Keratinocyte (primary cell): ENCODE results near the gene RASL11A. TPM values are rescaled to one million over a fixed set of nuclear protein-coding genes. Genes with fewer than 3 reads are reported as not detected.

ENCODE experiments used
- DNase-seq: peaks from one replicate; pipeline ENCODE4 v3.0.0-alpha.2; 2011; ENCODE audit warnings: low read depth, missing footprints, low spot score
- FAIRE-seq: peaks from 2 replicates; lab custom pipeline; 2011; peaks lifted over from hg19 to GRCh38; lab: Jason Lieb, UNC
- H2AFZ ChIP-seq: 2 replicates; pipeline ENCODE4 v1.6.0; 2012; ENCODE audit warnings: low read length, control low read depth, inconsistent platforms; ENCODE audit not compliant: control insufficient read depth
- H3K27ac ChIP-seq: 2 replicates; pipeline ENCODE4 v1.5.1; 2011; ENCODE audit warnings: low read length; ENCODE audit not compliant: control insufficient read depth, insufficient read depth
- H3K27me3 ChIP-seq: 3 replicates; pipeline ENCODE4 v1.6.0; 2011; ENCODE audit warnings: low read length; ENCODE audit not compliant: control insufficient read depth, insufficient read depth; ENCODE audit errors: extremely low read depth
- H3K36me3 ChIP-seq, 2 experiments: 2 replicates in 1 of 2; 3 replicates in 1 of 2; pipeline ENCODE4 v1.5.1; 2011; ENCODE audit warnings: low read length in 2 of 2, mild to moderate bottlenecking in 1 of 2; ENCODE audit not compliant: control insufficient read depth in 2 of 2, insufficient read depth in 2 of 2; ENCODE audit errors: extremely low read depth in 1 of 2
- H3K4me1 ChIP-seq: 3 replicates; pipeline ENCODE4 v1.5.1; 2011; ENCODE audit warnings: low read length; ENCODE audit not compliant: control insufficient read depth, insufficient read depth; ENCODE audit errors: extremely low read depth
- H3K4me2 ChIP-seq: 3 replicates; pipeline ENCODE4 v1.6.0; 2011; ENCODE audit warnings: low read depth, low read length; ENCODE audit not compliant: control insufficient read depth, insufficient read depth; ENCODE audit errors: extremely low read depth
- H3K4me3 ChIP-seq, 3 experiments: fragments of 200-600 bp in 1 of 3; sonication (generic) in 1 of 3; 2 replicates in 2 of 3; 3 replicates in 1 of 3; pipeline ENCODE4 v1.5.1; 2011 to 2016; ENCODE audit warnings: low read length in 3 of 3, mild to moderate bottlenecking in 3 of 3, control low read depth in 2 of 3, inconsistent platforms in 1 of 3, low read depth in 1 of 3, mixed read lengths in 1 of 3, mixed run types in 1 of 3, moderate library complexity in 1 of 3; ENCODE audit not compliant: control insufficient read depth in 2 of 3, insufficient read depth in 2 of 3; ENCODE audit errors: extremely low read depth in 1 of 3
- H3K79me2 ChIP-seq: 2 replicates; pipeline ENCODE4 v1.6.0; 2012; ENCODE audit warnings: low read length; ENCODE audit not compliant: control insufficient read depth, insufficient read depth
- H3K9ac ChIP-seq: 3 replicates; pipeline ENCODE4 v1.6.0; 2011; ENCODE audit warnings: low read length; ENCODE audit not compliant: control insufficient read depth, insufficient read depth; ENCODE audit errors: extremely low read depth
- H3K9me1 ChIP-seq: 3 replicates; pipeline ENCODE4 v1.6.0; 2011; ENCODE audit warnings: low read length; ENCODE audit not compliant: control insufficient read depth, insufficient read depth; ENCODE audit errors: extremely low read depth
- H3K9me3 ChIP-seq: 2 replicates; pipeline ENCODE4 v1.5.1; 2012; ENCODE audit warnings: low read depth, low read length; ENCODE audit not compliant: control insufficient read depth
- H4K20me1 ChIP-seq: 3 replicates; pipeline ENCODE4 v1.6.0; 2011; ENCODE audit warnings: low read length; ENCODE audit not compliant: control insufficient read depth, insufficient read depth; ENCODE audit errors: extremely low read depth
- CTCF ChIP-seq, 3 experiments: IDR thresholded peaks in 1 of 3; conservative IDR thresholded peaks in 1 of 3; optimal IDR thresholded peaks in 1 of 3; 2 replicates in 2 of 3; 3 replicates in 1 of 3; pipeline versions ENCODE3 to v1.5.1; 2011; ENCODE audit warnings: low read length in 3 of 3, mild to moderate bottlenecking in 3 of 3, moderate library complexity in 2 of 3, control low read depth in 1 of 3, inconsistent platforms in 1 of 3; ENCODE audit not compliant: insufficient read depth in 2 of 3; ENCODE audit errors: extremely low read depth in 1 of 3
- EZH2 ChIP-seq: IDR thresholded peaks from one replicate; pipeline ENCODE4 v1.6.1; 2012; ENCODE audit warnings: inconsistent platforms, mild to moderate bottlenecking, low read length, moderate library complexity
- dilution Hi-C: fragments of 300-500 bp; cut with MboI; formaldehyde crosslinking; loops from one replicate; pipeline ENCODE4 v1.7.0; 2020; ENCODE audit warnings: low sequenced_read_pairs; ENCODE audit not compliant: extremely low pct_ligation_motif_present
- polyA plus RNA-seq, 5 experiments: library from polyadenylated mRNA; depleted of rRNA in 3 of 5; stranded (reverse) in 3 of 5; stranded (forward) in 1 of 5; unstranded in 1 of 5; fragments of >200 nt; gene quantifications; 1 replicate in 1 of 5; 2 replicates in 3 of 5; 3 replicates in 1 of 5; pipeline versions ENCODE4 v1.2.1 to v1.2.3, GENCODE V29; 2011 to 2012; ENCODE audit warnings: missing spikeins in 2 of 5, low read depth in 1 of 5, low replicate concordance in 1 of 5

Gene RASL11A
- polyA plus RNA-seq, 1 donor (not counting 4 experiments of a cell fraction or from before 2014, with no cell fraction given): 1.5 TPM

GRCh38 chr13:27311518-27312210 lies 41.0 kb downstream of the RASL11A start:
- no peak overlapping the region for H3K4me3 ChIP-seq
- DNase-seq: no peak
- no peak for FAIRE-seq
- H3K4me2 ChIP-seq: no peak overlapping the region
- no peak overlapping the region for H3K9ac ChIP-seq
- H3K27ac ChIP-seq: no peak overlapping the region
- H3K9me3 ChIP-seq: no peaks in the 10 kb centered on the region
- H3K4me1 ChIP-seq: peaks cover 6% of the 10 kb centered on the region
- H3K79me2 ChIP-seq: no peaks in the 10 kb centered on the region
- dilution Hi-C loops: no loop called here
- no peak overlapping the region for H2AFZ ChIP-seq
- H3K9me1 ChIP-seq: no peaks in the 10 kb centered on the region
- no peaks in the 10 kb centered on the region for H3K27me3 ChIP-seq
- TF ChIP-seq CTCF (optimal IDR thresholded peaks at IDR 0.05 in 1 of 3, IDR thresholded peaks at IDR 0.05 in 1 of 3, conservative IDR thresholded peaks at IDR 0.05 in 1 of 3; ENCODE audit: extremely low read depth in 1 of 3, insufficient read depth in 2 of 3, low read length in 3 of 3) (no peak), EZH2 (no peak)
- H4K20me1 ChIP-seq: no peaks in the 10 kb centered on the region
- H3K36me3 ChIP-seq: no peaks in the 10 kb centered on the region

- Histone ChIP-seq H3K9me3 (no peaks in the 10 kb centered on the region), H4K20me1 (no peaks in the 10 kb centered on the region), H3K4me3 (no peak overlapping the region), H3K9ac (no peak overlapping the region), H3K4me2 (no peak overlapping the region), H3K4me1 (peaks cover 6% of the 10 kb centered on the region), H3K79me2 (no peaks in the 10 kb centered on the region), H3K36me3 (no peaks in the 10 kb centered on the region), H3K27ac (no peak overlapping the region), H3K27me3 (no peaks in the 10 kb centered on the region), H3K9me1 (no peaks in the 10 kb centered on the region), H2AFZ (no peak overlapping the region)
- dilution Hi-C loops: no loop called here
- FAIRE-seq: no peak
- DNase-seq: no peak
- TF ChIP-seq EZH2 (no peak), CTCF (optimal IDR thresholded peaks at IDR 0.05 in 1 of 3, IDR thresholded peaks at IDR 0.05 in 1 of 3, conservative IDR thresholded peaks at IDR 0.05 in 1 of 3; ENCODE audit: extremely low read depth in 1 of 3, insufficient read depth in 2 of 3, low read length in 3 of 3) (no peak)
Observed at GRCh38 chr13:27313770-27314169, 43.1 kb downstream of the RASL11A start.
